Measurements from ENCODE around the gene ACRV1. TPM values are rescaled to one million over a fixed set of nuclear protein-coding genes. Genes with fewer than 3 reads are reported as not detected.

ACRV1 gene
- polyA plus RNA-seq, 1 experiment: not detected

DNA sequence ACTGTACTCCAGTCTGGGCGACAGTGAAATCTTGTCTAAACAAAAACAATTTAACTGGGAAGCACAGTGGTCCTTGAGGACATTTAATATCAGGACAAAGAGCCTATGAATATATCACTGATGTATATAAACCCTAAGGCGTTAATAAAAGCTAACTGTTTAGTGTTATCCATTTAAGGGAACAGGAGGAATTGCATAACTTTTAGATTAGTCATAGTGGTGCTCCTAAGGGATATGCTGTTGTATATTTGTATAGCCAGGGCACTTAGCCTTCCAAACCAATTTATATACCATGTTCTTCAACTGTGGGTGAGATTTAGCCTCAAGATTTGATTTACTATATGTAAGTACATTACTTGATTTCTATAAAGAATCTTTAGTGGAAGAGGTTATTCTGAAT is 58.7 kb downstream of the ACRV1 start:
- ChIA-PET CTCF (interaction anchor here (0.7 to 1.3 kb wide), 3 partner anchors 33 to 253 kb away, joined by 3 read pairs; no protein-coding TSS in a partner anchor), POLR2A (no interaction called here)
- H3K27me3 ChIP-seq (ENCODE audit: control insufficient read depth, insufficient read depth, low read length): no peaks in the 10 kb centered on the region
- no peak for DNase-seq (ENCODE audit: low read depth, low spot score)
- no peak overlapping the region for H3K4me3 ChIP-seq (ENCODE audit: low read depth, low read length)
- no peak for TF ChIP-seq CTCF (IDR thresholded peaks at IDR 0.05; ENCODE audit: low read depth, low read length)
- H3K27ac ChIP-seq (ENCODE audit: low read depth, low read length): no peak overlapping the region
- no peaks in the 10 kb centered on the region for H3K9me3 ChIP-seq (ENCODE audit: control insufficient read depth, insufficient read depth, low read length)

Small RNAs within 50 kb of the gene (small RNA-seq; reads per million reads assigned to genes)
- not detected for gene RNU2-35P (ENCODE audit: insufficient read length, low read depth)

Other genes starting within 250 kb of the ACRV1 start
- 61.9 and 63.9 TPM in 2 replicates for gene FEZ1, start 184.6 kb downstream of the ACRV1 start, polyA plus RNA-seq (2011; rRNA removed)
- gene EI24, start 111.4 kb downstream of the ACRV1 start, polyA plus RNA-seq (2011; rRNA removed): 129 and 150 TPM in 2 replicates
- 382 and 401 TPM in 2 replicates for gene STT3A, start 88.0 kb downstream of the ACRV1 start, polyA plus RNA-seq (2011; rRNA removed)
- 20.8 and 33.2 TPM in 2 replicates for gene CHEK1, start 55.7 kb downstream of the ACRV1 start, polyA plus RNA-seq (2011; rRNA removed)
- not detected in 2 replicates for gene PATE1, start 65.4 kb upstream of the ACRV1 start, polyA plus RNA-seq (2011; rRNA removed)
- not detected in 2 replicates for gene PATE2, start 98.0 kb upstream of the ACRV1 start, polyA plus RNA-seq (2011; rRNA removed)
- not detected in 2 replicates for gene PATE3, start 107.3 kb upstream of the ACRV1 start, polyA plus RNA-seq (2011; rRNA removed)
- gene PATE4, start 152.5 kb upstream of the ACRV1 start, polyA plus RNA-seq (2011; rRNA removed): not detected in 2 replicates
- gene HYLS1, start 206.8 kb upstream of the ACRV1 start, polyA plus RNA-seq (2011; rRNA removed): 5.0 and 7.0 TPM in 2 replicates
- 9.5 and 13.2 TPM in 2 replicates for gene PUS3, start 222.4 kb upstream of the ACRV1 start, polyA plus RNA-seq (2011; rRNA removed)
- gene DDX25, start 223.7 kb upstream of the ACRV1 start, polyA plus RNA-seq (2011; rRNA removed): not detected in 2 replicates

All from AG04450 (cell line).